GM19193 (cell line): Measurements from ENCODE around the gene DLG1.

Experiments
- POLR2A ChIP-seq: IDR thresholded peaks from 4 replicates; pipeline ENCODE4 v1.6.1; 2011; ENCODE audit not compliant: insufficient read depth, insufficient read length; ENCODE audit errors: extremely low read depth

DLG1 gene

DNA sequence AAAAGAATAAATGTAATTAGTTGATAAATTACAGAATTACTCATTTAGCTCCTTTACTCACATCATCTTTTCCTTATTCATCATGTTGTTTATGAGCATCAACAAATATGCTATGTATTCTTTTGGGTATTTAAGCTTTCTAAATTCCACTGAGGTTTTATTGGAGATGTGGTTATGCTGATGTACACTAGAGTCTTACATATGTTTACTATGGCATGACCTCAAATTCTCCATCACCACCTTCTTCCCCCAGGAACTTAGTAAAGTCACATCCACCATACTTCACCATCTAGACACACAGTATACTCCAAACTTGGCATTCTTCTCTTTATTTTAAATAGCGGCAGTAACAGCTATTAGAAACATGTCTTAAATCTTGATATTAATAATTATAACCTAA, 194.6 kb downstream of the DLG1 start:
- TF ChIP-seq POLR2A, result no peak

DNA sequence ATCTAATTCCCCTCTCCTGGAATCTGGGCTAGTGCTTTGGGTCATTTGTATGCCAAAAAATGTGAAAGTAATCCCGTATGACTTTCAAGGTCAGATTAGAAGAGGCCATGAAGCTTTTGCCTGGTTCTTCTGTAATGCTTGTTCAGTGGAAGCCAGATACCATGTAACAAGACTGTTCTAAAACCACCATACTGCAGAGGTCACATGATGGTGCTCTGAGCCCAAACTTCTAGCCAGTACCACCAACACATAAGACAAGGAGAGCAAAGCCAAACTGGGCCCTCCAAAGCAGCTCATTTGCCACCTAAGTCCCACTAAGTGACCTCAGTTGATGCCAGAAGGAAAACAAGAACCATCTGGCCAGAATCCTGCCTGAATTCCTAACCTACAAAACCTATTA, 204.5 kb downstream of the DLG1 start:
- TF ChIP-seq POLR2A, result no peak

DNA sequence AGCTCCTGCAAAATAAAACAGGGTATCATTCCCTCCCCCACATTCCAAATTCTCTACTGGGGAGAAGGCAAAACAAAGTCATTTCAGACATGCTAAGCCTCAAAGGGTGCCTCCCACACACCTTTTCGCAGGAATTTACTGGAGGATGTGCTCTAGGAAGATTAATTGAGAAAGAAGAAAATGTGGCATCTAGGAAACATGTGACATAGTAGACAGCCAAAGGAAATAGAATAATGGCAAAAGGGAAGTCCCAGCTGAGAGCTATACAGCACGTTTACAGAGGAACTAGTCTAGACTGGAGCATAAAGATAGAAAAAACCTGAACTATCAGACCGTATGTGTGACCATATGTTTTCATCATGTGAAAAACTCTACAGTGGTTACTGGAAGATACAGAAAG, 210.0 kb downstream of the DLG1 start:
- TF ChIP-seq POLR2A, result no peak

DNA sequence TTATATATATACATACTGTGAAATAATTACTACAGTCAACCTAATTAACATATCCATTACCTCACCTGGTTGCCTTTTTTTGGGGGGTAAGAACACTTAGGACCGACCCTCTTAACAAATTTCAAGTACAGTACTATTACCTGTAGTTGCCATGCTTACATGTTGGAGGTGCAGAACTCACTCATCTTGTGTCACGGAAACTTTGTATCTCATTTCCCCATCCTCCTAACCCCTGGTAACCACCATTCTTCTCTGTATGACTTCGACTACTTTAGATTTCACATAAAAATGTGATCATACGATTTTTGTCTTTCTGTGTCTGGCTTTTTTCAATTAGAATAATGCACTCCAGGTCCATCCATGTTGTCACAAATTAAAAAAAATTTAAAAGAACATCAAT, 213.3 kb downstream of the DLG1 start:
- no peak for TF ChIP-seq POLR2A

DNA sequence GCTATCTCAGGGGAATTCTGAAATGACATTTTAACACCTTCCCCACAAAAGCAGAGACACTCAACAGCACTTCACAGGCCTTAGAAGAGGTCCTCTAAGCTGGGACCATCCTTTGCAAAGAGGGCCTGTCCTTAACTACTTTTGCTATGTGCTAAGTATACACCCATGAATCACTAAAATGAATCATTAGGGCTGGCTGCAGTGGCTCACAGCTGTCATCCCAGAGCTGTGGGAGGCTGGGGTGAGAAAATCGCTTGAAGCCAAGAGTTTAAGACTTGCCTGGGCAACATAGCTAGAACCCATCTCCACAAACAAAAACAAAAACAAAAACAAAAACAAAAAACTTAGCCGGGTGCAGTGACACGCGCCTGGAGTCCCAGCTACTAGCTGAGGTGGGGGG, 214.9 kb downstream of the DLG1 start:
- no peak for TF ChIP-seq POLR2A

DNA sequence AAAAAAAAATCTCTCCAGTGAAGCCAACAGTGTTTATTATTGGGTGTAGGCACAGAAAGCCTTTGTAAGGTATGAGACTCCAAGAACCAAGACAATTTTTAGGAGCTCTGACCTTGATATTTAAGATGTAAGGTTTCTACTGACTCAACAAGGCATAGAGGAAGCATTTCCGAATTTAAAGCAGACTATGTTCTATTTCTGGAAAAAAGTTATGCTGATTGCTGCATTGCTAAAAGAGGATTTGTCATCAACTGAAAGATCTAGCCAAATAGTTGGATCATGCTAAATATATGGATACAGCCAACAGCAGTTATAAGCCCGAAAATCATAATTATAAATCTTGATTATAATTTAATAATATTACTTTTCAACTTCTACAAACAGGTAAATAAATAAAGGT, 215.5 kb downstream of the DLG1 start:
- TF ChIP-seq POLR2A, result no peak

DNA sequence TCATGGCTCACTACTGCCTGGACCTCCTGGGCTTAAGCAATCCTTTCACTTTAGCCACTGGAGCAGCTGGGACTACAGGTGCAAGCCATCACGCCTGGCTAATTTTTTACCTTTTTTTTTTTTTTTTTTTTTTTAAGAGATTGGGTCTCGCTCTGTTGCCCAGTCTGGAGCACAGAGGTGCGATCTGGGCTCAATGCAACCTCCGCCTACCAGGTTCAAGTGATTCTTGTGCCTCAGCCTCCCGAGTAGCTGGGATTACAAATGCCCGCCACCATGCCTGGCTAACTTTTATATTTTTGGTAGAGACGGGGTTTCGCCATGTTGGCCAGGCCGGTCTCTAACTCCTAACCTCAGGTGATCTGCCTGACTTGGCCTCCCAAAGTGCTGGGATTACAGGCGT, 218.1 kb downstream of the DLG1 start:
- no peak for TF ChIP-seq POLR2A

DNA sequence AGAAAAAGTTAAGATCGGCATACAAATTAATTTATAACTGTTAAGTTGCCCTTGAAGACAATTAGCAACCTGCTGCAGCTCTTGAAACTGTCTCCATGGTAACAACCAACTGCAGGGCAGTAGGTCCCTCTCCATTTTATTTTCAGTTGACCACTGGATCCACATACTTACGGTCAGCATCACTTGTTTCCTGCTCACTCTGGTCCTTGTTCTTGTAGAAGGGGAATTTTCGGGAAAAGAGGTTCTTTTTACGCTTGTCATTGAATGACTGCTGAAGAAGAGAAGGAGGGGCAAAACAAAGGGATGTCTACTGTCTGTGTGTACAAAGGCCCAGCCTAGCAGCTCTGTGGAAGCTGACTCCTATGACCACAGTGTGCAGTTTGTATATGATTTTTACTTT, 222.0 kb downstream of the DLG1 start:
- TF ChIP-seq POLR2A, result no peak

DNA sequence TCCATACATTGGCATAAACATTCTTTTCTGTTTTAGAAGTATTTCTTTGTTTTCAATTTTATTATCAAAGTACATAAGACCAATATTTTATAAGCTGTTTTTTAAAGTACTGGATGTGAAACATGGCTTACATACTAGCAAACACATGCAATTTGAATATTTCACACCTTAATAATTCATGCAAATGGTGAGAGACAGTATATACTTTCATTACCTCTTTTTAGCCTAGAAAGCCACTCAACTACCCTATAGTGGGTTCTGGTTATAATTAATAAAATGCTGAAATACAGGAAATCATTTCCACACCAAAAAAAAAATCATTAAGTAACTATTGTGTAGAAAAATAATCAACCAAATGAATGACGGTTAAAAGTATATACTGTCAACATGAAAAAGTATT, 230.3 kb downstream of the DLG1 start:
- no peak for TF ChIP-seq POLR2A

DNA sequence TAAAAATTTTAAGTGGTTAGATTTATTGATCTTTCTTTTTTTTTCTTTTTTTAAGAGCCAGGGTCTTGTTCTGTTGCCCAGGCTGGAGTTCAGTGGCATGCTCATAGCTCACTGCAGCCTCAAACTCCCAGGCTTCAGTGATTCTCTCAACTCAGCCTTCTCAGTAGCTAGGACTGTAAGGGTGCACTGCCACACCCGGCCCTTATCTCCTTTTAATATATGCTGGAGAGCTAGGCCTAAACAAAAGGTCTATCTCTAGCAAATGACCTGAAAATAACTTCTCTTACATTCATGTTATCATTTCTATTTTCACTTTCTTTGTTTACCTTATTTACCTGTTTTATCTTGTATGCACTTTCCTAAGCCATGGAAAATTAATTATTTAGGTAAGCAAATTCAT, 233.6 kb downstream of the DLG1 start:
- no peak for TF ChIP-seq POLR2A

DNA sequence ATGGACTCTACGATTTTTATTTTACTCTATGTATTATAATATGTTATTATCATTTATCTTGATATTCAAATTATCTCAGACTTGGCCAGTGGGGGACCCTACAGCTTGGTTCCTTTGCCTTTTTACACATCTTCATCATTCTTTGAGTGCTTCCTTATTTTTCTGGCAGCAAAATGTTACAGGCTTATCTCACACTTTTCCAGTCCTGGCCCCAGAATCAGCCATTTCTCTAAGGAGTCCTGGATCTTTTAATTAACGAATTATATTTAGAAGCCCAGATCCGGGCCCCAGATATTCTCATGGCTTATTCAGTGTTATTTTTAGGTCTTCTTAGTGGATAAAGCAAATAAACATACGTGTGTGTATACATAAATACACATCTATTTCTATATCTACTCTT, 236.0 kb downstream of the DLG1 start:
- no peak for TF ChIP-seq POLR2A

DNA sequence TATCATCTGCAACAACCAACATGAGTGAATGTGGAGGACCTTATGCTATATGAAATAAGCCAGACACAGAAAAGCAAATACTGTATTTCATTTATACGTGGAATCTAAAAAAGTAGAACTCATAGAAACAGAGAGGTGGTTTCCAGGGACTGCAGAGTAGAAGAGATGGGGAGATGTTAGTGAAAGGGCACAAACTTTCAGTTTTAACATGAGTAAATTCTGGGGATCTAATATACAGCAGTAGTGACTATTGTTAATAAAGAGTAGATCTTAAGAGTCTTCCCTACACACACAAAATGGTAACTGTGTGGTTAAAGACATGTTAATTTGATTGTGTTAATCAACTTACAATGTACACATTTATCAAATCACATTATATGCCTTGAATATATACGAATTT, 247.9 kb downstream of the DLG1 start:
- no peak for TF ChIP-seq POLR2A

DNA sequence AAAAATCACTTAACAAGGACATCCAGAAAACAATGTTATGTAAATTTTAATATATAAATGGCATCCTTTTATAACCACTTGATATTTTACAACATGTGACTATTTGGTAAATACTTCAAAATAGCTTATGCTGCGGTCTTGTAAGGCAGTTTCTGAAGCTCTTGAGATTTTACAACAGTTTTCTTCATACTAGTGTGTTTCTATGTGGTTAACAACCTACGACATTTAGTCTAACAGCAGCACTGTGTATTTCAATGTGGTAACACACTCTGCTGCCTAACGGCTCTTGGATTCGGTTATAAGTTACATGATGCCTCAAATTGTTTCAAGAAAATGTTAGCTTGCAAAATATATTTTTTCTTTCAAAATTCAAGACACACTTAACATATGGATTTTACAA, 255.9 kb downstream of the DLG1 start:
- no peak for TF ChIP-seq POLR2A

DNA sequence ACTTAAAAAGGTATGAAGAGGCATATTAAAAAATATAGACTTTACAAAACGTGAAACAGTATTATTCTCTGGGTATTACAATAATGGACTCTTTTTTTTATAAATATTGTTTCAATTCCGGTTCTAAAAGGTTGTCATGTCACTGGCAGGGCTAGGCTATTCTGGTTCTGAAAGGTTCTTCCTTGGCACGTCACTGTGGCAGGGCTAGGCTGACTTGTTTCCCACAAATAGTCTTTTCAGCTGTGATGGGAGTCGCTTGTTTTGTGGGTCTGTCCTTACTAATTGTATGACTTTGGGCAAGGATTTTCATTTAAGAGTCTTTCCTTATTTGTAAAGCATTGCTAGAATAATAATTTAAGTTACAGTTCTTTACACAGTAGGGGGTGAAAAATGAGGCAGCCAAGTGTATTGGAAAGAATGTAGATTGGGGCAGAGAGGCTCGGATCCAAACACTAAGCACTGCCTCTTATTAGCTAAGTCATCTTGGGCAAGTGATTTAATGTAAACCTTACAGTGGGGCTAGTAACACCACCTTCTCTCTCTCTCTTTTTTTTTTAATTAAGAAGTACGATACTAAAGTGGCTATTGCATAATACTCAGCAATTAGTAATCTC, 256.4 kb downstream of the DLG1 start:
- TF ChIP-seq POLR2A, result no peak

DNA sequence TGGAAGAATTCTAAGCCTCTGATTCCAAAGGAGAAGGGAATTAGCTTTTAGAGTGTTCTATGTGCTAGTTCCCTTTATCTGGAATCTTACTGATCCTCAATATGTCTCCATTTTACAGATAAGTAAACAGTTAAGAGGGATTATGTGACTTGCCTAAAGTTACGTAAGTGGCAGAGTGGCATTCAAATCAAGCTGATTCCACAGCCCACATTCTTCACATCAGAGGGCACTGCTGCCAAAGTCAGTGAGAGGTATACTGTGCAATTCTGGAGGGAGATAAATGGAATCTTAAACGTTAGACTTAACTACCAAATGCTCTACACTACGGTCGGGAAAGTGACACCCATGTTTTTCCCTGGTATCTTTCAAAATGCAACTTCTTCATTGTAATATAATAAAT, 257.8 kb downstream of the DLG1 start:
- no peak for TF ChIP-seq POLR2A

DNA sequence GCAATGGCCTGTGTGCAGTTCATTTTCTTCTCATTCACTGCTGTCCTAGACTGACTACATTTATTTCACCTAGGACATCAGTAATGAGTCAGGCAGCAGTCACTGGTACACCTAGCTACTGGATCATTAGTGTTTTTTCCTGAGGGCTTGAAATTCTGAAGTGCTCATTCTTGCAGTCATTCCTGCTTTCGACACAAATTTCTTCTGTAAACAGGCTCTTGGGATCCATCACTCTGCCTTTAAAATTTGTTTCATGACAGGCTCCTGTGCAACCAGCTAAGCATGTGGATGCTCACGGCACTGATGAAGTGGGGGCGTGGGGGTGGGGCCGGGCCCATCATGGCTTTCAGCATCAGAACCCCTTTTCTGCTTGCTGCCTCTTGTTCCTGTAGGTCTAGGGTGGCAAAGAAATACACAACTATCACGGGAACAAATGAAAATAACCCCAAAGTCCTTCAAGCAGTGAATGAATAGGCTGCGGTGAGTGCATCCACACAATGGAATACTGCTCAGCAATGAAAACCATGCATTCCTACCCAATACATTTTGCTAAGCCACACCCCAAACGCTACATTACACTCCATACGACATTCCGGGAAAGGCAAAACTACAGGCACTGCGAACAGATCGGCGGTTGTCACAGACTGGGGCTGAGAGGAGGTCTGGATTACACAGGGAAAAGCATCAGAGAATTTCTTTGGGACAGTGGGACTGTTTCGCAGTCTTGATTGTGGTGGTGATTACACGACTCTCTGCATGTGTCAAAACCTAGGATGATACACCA, 259.5 kb downstream of the DLG1 start:
- TF ChIP-seq POLR2A, result no peak
